Chondrocyte (in vitro differentiated cells): ENCODE data around the gene KIAA0232. TPM values are rescaled to one million over a fixed set of nuclear protein-coding genes. Genes with fewer than 3 reads are reported as not detected.

Experiments
- DNase-seq: peaks from one replicate; pipeline ENCODE4 v3.0.0; 2021; ENCODE audit warnings: mixed read lengths, low spot score
- H3K27ac Mint-ChIP-seq: one replicate; pipeline ENCODE4 v1.8.0; 2021; ENCODE audit warnings: mild to moderate bottlenecking, moderate library complexity, mixed read lengths; ENCODE audit not compliant: unreplicated experiment
- H3K27me3 Mint-ChIP-seq: 2 replicates; pipeline ENCODE4 v1.8.0; 2021; ENCODE audit warnings: low read depth, mixed read lengths
- H3K36me3 Mint-ChIP-seq: 2 replicates; pipeline ENCODE4 v1.8.0; 2021; ENCODE audit warnings: low read depth, mixed read lengths
- H3K4me1 Mint-ChIP-seq: 2 replicates; pipeline ENCODE4 v1.8.0; 2021; ENCODE audit warnings: low read depth, mild to moderate bottlenecking, mixed read lengths
- H3K4me3 Mint-ChIP-seq: one replicate; pipeline ENCODE4 v1.8.0; 2021; ENCODE audit warnings: mild to moderate bottlenecking, moderate library complexity, mixed read lengths; ENCODE audit not compliant: unreplicated experiment
- H3K9me3 Mint-ChIP-seq: 2 replicates; pipeline ENCODE4 v1.8.0; 2021; ENCODE audit warnings: low read depth, mixed read lengths
- total RNA-seq: library from RNA; stranded (reverse); gene quantifications from 3 replicates; pipeline ENCODE4 v1.2.1, GENCODE V29; 2021
- TF ChIP-seq, protein P1 (sequence below): fragments of 200-600 bp; sonication (generic); IDR thresholded peaks from 2 replicates; pipeline ENCODE4 v1.5.0; 2021; ENCODE audit warnings: antibody characterized with exemption, mild to moderate bottlenecking, moderate library complexity

Gene KIAA0232
- total RNA-seq, 1 donor from 2014 or later, result 24.7 TPM

GRCh38 chr4:6908432-6909112 lies 126.0 kb downstream of the KIAA0232 start:
- Mint-ChIP-seq H3K4me1 (peaks cover 29% of the 10 kb centered on the region), H3K27me3 (peaks cover 4% of the 10 kb centered on the region), H3K27ac (peak overlapping the region; percentile 85), H3K4me3 (peak overlapping the region; percentile 79), H3K36me3 (peaks cover 2% of the 10 kb centered on the region), H3K9me3 (no peaks in the 10 kb centered on the region)
- no peak for DNase-seq
- TF ChIP-seq, protein P1, sequence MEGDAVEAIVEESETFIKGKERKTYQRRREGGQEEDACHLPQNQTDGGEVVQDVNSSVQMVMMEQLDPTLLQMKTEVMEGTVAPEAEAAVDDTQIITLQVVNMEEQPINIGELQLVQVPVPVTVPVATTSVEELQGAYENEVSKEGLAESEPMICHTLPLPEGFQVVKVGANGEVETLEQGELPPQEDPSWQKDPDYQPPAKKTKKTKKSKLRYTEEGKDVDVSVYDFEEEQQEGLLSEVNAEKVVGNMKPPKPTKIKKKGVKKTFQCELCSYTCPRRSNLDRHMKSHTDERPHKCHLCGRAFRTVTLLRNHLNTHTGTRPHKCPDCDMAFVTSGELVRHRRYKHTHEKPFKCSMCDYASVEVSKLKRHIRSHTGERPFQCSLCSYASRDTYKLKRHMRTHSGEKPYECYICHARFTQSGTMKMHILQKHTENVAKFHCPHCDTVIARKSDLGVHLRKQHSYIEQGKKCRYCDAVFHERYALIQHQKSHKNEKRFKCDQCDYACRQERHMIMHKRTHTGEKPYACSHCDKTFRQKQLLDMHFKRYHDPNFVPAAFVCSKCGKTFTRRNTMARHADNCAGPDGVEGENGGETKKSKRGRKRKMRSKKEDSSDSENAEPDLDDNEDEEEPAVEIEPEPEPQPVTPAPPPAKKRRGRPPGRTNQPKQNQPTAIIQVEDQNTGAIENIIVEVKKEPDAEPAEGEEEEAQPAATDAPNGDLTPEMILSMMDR, result no peak

- H3K4me1 Mint-ChIP-seq, result peaks cover 29% of the 10 kb centered on the region
- TF ChIP-seq, protein P1, result peak; percentile 65
- no peak for DNase-seq
- peaks cover 2% of the 10 kb centered on the region for H3K36me3 Mint-ChIP-seq
- peak within 1 kb of the TSS; percentile 92 for H3K4me3 Mint-ChIP-seq
- peaks cover 4% of the 10 kb centered on the region for H3K27me3 Mint-ChIP-seq
- peak within 1 kb of the TSS; percentile 85 for H3K27ac Mint-ChIP-seq
- no peaks in the 10 kb centered on the region for H3K9me3 Mint-ChIP-seq
These were observed 126.8 kb downstream of the KIAA0232 start, which contains the start of gene TBC1D14 for GRCh38 chr4:6909113-6909969. TSS of gene TBC1D14 (plus strand) at chr4:6909826. CDS start at chr4:6923390, 13,564 bp downstream.

DNA sequence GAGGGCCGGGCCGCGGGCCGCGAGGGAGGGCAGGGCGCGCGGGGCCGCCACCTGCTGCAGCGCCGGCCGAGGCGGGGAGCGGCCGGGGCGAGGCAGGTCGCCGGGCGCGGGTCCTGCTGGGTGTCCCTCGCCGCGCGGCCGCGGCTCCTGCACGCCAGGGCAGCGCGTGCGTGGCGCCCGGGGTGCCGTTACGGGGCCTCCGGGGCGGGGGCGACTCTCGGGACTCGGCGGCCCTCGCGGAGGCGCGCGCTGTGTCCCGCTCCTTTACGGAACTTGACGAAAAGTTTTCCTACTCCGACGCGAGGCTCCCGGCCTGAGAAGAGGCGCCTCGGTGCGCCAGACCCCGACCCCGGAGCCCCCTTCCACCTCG lies 127.4 kb downstream of the KIAA0232 start:
- Mint-ChIP-seq H3K36me3 (peaks cover 2% of the 10 kb centered on the region), H3K4me1 (peaks cover 29% of the 10 kb centered on the region), H3K4me3 (peak overlapping the region; percentile 92), H3K27me3 (peaks cover 4% of the 10 kb centered on the region), H3K9me3 (no peaks in the 10 kb centered on the region), H3K27ac (no peak overlapping the region)
- DNase-seq, result no peak
- TF ChIP-seq, protein P1, result no peak

- Mint-ChIP-seq H3K9me3 (no peaks in the 10 kb centered on the region), H3K4me3 (peak overlapping the region; percentile 92), H3K27ac (peak overlapping the region; percentile 73), H3K27me3 (peaks cover 4% of the 10 kb centered on the region), H3K4me1 (peaks cover 29% of the 10 kb centered on the region), H3K36me3 (peaks cover 2% of the 10 kb centered on the region)
- DNase-seq, result no peak
- TF ChIP-seq, protein P1, result peak; percentile 52
These were observed 127.9 kb downstream of the KIAA0232 start for GRCh38 chr4:6910340-6910959.
